ENCODE data around the gene TMOD1.
"Not testable (repeated sequence)": the region's sequence is repeated elsewhere in the genome, so short reads cannot be mapped to it uniquely, and the experiment has no call there.

TMOD1 gene

GRCh38 chr9:97567894-97568202, 66.4 kb downstream of the TMOD1 start:
- no peak for DNase-seq (ENCODE audit: low spot score)

- no peak for DNase-seq (ENCODE audit: low spot score)
These were observed 67.2 kb downstream of the TMOD1 start for GRCh38 chr9:97568461-97569275.

GRCh38 chr9:97570899-97571298, 69.4 kb downstream of the TMOD1 start:
- no peak for DNase-seq (ENCODE audit: low spot score)

- no peak for DNase-seq (ENCODE audit: low spot score)
These were observed 70.2 kb downstream of the TMOD1 start for GRCh38 chr9:97571664-97572063.

GRCh38 chr9:97572196-97572891, 70.9 kb downstream of the TMOD1 start:
- DNase-seq (ENCODE audit: low spot score), result no peak

GRCh38 chr9:97572892-97573365, 71.5 kb downstream of the TMOD1 start:
- no peak for DNase-seq (ENCODE audit: low spot score)

- no peak for DNase-seq (ENCODE audit: low spot score)
These were observed 72.1 kb downstream of the TMOD1 start for GRCh38 chr9:97573482-97574073.

GRCh38 chr9:97574101-97574571, 72.7 kb downstream of the TMOD1 start:
- not testable (repeated sequence) for DNase-seq (ENCODE audit: low spot score)

GRCh38 chr9:97574921-97575672, 73.6 kb downstream of the TMOD1 start:
- DNase-seq (ENCODE audit: low spot score), result not testable (repeated sequence)

GRCh38 chr9:97575673-97576200, 74.3 kb downstream of the TMOD1 start:
- no peak for DNase-seq (ENCODE audit: low spot score)

- no peak for DNase-seq (ENCODE audit: low spot score)
These were observed 75.6 kb downstream of the TMOD1 start for GRCh38 chr9:97577051-97577450.

- DNase-seq (ENCODE audit: low spot score), result no peak
These were observed 77.4 kb downstream of the TMOD1 start for GRCh38 chr9:97578846-97579245.

GRCh38 chr9:97579914-97580313, 78.4 kb downstream of the TMOD1 start:
- no peak for DNase-seq (ENCODE audit: low spot score)

GRCh38 chr9:97581590-97581989, 80.1 kb downstream of the TMOD1 start:
- DNase-seq (ENCODE audit: low spot score), result not testable (repeated sequence)

GRCh38 chr9:97584778-97585177, 83.3 kb downstream of the TMOD1 start:
- not testable (repeated sequence) for DNase-seq (ENCODE audit: low spot score)

GRCh38 chr9:97586909-97587308, 85.4 kb downstream of the TMOD1 start:
- not testable (repeated sequence) for DNase-seq (ENCODE audit: low spot score)

- DNase-seq (ENCODE audit: low spot score), result no peak
These were observed 90.1 kb downstream of the TMOD1 start for GRCh38 chr9:97591535-97591934.

- no peak for DNase-seq (ENCODE audit: low spot score)
These were observed 90.7 kb downstream of the TMOD1 start for GRCh38 chr9:97592126-97592525.

- DNase-seq (ENCODE audit: low spot score), result no peak
These were observed 92.5 kb downstream of the TMOD1 start for GRCh38 chr9:97593960-97594359.

GRCh38 chr9:97594381-97594921, 93.0 kb downstream of the TMOD1 start:
- no peak for DNase-seq (ENCODE audit: low spot score)

- DNase-seq (ENCODE audit: low spot score), result no peak
These were observed 95.4 kb downstream of the TMOD1 start for GRCh38 chr9:97596906-97597305.

Measured in RKO (cell line).